NCI-H1417 treated with DMSO at 0.1 percent for 48 hours (cell line): ENCODE measurements around the gene IFNAR1.
"Not testable (repeated sequence)": the region's sequence is repeated elsewhere in the genome, so short reads cannot be mapped to it uniquely, and the experiment has no call there.

Source experiments
- DNase-seq: peaks from one replicate; lab custom pipeline; 2025; lab: John Stamatoyannopoulos, UW

IFNAR1 gene

DNA sequence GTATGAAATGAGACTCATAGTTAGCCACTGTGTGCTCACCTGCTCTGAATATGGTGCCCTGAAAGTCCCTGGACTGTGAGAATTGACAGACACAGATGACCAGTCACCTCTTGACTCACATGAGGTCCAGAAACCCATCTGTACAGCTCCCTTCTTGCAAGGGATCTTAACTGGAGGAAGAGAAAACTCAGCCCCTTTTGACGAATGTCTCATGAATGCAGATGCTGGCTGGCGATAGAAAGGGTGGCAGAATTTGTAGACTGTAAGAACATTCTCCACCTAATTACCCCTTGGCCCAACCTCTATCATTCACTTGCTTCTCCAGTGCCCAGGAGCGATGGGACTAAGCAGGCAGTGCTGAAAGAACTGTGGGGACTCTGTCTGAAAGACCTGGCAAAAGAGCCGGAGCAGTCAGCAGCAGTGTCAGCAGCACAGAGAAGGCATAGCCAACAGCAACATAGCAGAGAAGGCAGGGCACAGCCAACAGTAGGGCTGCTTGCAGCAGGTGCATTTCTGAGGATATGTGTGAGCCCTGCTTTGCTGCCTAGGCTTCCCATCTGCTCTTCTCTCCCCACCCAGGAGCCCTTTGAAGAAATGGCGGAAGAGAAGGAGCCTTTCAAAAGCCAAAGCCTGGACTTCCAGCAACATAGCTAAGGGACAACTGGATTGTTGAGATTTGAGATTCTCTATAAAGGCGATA is 52.6 kb downstream of the IFNAR1 start:
- DNase-seq, result no peak

DNA sequence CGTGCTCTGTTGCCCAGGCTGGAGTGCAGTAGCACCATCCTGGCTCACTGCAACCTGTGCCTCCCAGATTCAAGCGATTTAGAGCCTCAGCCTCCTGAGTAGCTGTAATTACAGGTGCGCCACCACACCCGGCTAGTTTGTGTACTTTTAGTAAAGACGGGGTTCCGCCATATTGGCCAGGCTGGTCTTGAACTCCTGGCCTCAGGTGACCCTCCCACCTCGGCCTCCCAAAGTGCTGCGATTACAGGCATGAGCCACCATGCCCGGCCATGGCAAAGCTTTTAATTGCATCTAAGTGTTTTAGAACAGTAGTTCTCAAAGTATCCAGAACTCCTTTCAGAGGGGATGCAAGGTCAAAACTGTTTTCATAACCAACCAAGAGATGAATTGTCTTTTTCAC is 53.3 kb downstream of the IFNAR1 start:
- DNase-seq, result no peak

- not testable (repeated sequence) for DNase-seq
Measured at GRCh38 chr21:33379934-33380333, 55.2 kb downstream of the IFNAR1 start.

DNA sequence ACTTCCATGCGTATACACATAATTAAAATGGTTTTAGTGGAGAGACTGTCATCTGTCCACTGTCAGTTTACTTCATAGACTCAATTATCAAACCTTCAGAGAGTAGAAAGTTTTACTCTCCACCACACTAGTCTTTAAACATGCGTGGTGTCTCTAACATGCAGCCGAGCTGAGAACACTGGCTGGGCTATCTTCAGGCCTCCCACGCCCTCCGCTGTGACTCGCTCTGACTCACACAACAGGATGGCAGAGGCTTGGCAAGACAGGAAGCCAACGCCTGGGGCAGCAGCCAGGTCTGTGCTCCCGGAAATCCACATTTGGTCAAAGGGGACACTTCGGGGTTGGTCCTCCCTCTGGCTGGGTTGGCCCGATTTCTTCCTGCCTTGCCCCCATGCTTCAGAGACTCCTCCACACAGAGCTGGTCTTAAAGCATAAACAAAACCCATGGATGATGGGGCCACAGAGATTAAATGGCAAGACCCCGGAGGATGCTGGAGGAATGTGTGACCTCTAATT is 55.8 kb downstream of the IFNAR1 start:
- DNase-seq, result no peak

DNA sequence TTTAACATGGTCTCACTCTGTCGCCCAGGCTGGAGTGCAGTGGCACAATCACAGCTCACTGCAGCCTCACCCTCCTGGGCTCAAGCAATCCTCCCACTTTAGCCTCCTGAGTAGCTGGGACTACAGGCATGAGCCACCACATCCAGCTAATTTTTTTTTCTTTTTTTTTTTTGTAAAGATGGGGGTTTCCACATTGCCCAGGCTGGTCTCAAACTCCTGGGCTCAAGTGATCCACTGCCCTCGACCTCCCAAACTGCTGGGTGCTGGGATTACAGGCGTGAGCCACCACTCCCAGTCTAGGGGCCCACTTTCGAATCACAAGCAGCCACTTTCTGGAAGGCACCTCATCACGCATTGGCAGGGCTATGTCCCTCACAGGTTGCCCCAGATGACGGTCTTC is 56.6 kb downstream of the IFNAR1 start:
- DNase-seq, result not testable (repeated sequence)

GRCh38 chr21:33383056-33383888 is 58.5 kb downstream of the IFNAR1 start:
- no peak for DNase-seq

GRCh38 chr21:33384841-33385331 is 60.1 kb downstream of the IFNAR1 start:
- no peak for DNase-seq

- no peak for DNase-seq
Measured at GRCh38 chr21:33386222-33386784, 61.5 kb downstream of the IFNAR1 start.

DNA sequence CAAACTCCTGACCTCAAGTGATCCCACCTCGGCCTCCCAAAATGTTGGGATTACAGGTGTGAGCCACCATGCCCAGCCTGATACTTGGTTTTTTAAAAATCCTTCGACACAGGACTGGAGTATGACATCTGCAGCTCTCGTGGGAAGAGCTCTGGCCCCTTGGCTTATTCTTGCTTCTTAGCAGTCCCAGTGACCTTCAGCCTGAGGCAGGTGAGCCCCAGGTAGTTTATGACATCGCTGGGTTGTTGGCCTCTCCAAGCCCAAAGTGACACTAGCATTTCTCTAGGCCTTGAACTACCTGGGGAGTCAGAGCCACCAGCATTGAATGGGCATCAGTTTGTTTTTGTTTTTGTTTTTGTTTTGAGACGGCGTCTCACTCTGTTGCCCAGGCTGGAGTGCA is 62.5 kb downstream of the IFNAR1 start:
- no peak for DNase-seq

DNA sequence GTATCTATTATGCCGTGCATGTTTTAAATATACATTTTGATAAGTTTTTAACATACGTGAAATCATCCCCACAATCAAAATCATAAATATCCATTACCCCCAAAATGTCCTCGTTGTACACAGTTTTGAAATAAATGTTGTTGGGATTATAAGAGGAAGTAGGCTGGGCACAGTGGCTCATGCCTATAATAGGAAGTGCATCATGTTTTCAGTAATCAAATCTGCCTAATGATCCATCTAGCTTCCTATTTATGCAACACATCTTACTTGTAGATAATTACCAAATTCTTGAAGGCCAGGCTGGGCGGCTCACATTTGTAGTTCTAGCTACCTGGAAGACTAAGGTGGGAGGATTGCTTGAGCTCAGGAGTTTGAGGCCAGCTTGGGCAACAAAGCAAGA is 63.4 kb downstream of the IFNAR1 start:
- DNase-seq, result no peak

DNA sequence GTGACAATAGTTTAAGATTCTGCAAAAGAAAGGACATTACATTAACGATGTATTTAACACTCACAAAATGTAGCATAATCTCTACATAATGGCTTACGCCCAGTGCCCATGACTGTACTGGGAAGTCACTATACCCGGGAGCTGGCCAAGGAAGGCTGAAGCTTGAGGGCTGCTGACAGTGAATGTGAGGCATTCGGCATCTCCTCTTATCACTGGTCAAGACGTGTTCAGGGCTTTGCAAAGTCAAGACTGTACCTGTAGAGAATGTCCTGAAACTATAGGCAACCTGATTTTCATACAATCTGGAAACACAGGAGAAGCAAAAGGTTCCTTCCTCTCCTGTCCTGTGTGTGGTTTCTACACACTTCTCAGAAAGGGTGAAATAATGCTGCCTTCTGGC is 65.7 kb downstream of the IFNAR1 start:
- DNase-seq, result no peak

DNA sequence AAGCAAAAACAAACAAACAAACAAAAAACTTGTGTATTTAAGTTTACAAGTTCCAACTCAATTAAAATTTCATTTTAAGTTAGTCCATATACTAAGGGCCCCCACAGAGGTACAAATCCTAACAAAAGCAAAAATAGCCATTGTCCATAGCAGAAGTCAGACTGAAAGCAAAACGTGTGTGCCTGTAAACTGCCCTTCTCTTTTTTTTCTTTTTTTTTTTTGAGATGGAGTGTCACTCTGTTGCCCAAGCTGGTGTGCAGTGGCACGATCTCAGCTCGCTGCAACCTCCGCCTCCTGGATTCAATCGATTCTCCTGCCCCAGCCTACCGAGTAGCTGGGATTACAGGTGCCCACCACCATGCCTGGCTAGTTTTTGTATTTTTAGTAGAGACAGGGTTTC is 66.9 kb downstream of the IFNAR1 start:
- no peak for DNase-seq

GRCh38 chr21:33392284-33392985 is 67.7 kb downstream of the IFNAR1 start:
- DNase-seq, result no peak

DNA sequence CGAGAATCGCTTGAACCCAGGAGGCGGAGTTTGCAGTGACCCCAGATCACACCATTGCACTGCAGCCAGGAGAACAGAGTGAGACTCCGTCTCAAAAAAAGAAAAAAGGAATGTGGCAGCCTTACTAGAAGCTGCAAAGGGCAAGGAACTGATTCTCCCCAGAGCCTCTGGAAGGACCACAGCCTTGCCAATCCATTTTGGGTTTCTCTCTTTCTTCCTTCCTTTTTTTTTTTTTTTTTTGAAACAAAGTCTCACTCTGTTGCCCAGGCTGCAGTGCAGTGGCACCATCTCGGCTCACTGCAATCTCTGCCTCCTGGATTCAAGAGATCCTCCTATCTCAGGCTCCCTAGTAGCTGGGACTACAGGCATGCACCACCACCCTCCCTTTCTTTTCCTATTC is 68.6 kb downstream of the IFNAR1 start:
- no peak for DNase-seq

GRCh38 chr21:33394260-33394659 is 69.5 kb downstream of the IFNAR1 start:
- DNase-seq, result no peak

GRCh38 chr21:33395891-33396331 is 71.1 kb downstream of the IFNAR1 start:
- DNase-seq, result no peak

DNA sequence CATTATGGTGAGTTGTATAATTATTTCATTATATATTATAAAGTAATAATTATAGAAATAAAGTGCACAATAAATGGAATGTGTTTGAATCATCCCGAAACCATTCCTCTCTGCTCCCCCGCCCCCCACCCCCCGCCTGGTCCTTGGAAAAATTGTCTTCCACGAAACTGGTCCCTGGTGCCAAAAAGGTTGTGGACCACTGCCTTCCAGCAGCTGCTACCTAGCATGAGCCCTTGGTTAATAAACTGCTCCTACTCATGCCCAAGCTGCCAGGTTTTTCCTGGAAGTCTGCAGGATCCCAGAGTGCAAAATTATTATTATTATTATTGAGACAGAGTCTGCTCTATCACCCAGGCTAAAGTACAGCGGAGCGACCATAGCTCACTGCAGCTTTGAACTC is 71.7 kb downstream of the IFNAR1 start:
- no peak for DNase-seq

- no peak for DNase-seq
Measured at GRCh38 chr21:33396951-33397350, 72.2 kb downstream of the IFNAR1 start.

DNA sequence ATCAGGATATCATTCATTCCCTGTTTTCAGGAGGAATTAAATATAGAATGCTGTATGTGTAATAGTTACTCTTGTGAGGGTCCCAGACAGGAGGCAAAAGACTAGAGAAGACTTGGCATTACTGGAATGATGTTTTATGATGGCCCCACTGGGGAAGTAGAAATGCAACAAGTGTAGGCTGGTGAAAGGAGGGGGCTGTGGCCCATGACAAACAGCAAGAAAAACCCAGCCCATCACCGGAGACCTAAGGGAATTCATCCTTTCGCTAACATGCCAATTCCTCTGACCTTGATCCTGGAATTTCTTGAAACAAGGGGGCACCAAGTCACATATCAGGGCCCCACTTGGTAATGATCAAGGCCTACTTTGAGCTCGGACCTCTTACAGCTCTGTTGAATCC is 72.9 kb downstream of the IFNAR1 start:
- no peak for DNase-seq

GRCh38 chr21:33398361-33398760 is 73.6 kb downstream of the IFNAR1 start:
- DNase-seq, result no peak

DNA sequence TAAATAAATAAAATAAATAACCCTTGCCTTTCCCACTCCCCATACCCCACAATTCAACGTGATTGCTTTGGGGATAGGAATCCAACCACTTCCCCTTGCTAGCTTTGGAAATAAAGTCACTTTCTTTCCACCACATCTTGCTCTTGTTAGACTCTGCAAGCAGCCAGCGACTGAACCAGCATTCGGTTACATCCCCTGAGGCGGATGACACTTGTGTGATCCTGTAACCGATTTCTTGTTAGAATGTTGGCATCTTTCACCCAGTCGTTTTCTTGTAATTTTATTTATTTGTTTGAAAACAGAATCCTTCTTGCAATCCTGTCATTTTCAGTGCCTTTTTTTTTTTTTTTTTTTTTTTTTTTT is 76.8 kb downstream of the IFNAR1 start:
- no peak for DNase-seq
